Liver (tissue), 3 donors: Measurements from ENCODE around the gene CUEDC1.

Source experiments
- ATF3 ChIP-seq: IDR thresholded peaks from 2 replicates; pipeline ENCODE4 v1.6.1; 2016; ENCODE audit warnings: antibody characterized with exemption
- CTCF ChIP-seq: fragments of 150-350 bp; IDR thresholded peaks from 2 replicates; pipeline ENCODE4 v1.5.1; 2017; ENCODE audit warnings: improper control_type of control experiment, low read depth, low read length; ENCODE audit not compliant: missing input control
- EGR1 ChIP-seq, 2 donors: IDR thresholded peaks; 2 replicates each; pipeline ENCODE4 v1.6.1; 2016 to 2018; ENCODE audit warnings: antibody characterized with exemption in 2 of 2, low read depth in 2 of 2
- FOXA1 ChIP-seq: IDR thresholded peaks from 2 replicates; pipeline ENCODE4 v1.6.1; 2016; ENCODE audit warnings: antibody characterized with exemption
- GABPA ChIP-seq, 2 donors: IDR thresholded peaks in 1 of 2; conservative IDR thresholded peaks in 1 of 2; 2 replicates each; pipeline ENCODE4 v1.6.1; 2016; ENCODE audit warnings: antibody characterized with exemption in 2 of 2, mild to moderate bottlenecking in 1 of 2, moderate library complexity in 1 of 2
- HNF4G ChIP-seq: IDR thresholded peaks from 2 replicates; pipeline ENCODE4 v1.6.1; 2016; ENCODE audit warnings: antibody characterized with exemption
- JUND ChIP-seq, 2 donors: IDR thresholded peaks; 2 replicates each; pipeline ENCODE4 v1.6.1; 2016; ENCODE audit warnings: antibody characterized with exemption in 2 of 2
- MAX ChIP-seq: IDR thresholded peaks from 2 replicates; pipeline ENCODE4 v1.6.1; 2016; ENCODE audit warnings: antibody characterized with exemption
- REST ChIP-seq: IDR thresholded peaks from 2 replicates; pipeline ENCODE4 v1.6.1; 2016; ENCODE audit warnings: antibody characterized with exemption, mild to moderate bottlenecking
- RXRA ChIP-seq, 2 donors: IDR thresholded peaks; 2 replicates each; pipeline ENCODE4 v1.6.1; 2017 to 2018; ENCODE audit warnings: antibody characterized with exemption in 2 of 2, mild to moderate bottlenecking in 1 of 2
- SP1 ChIP-seq: IDR thresholded peaks from 2 replicates; pipeline ENCODE4 v1.6.1; 2018; ENCODE audit warnings: antibody characterized with exemption, mild to moderate bottlenecking
- TAF1 ChIP-seq: conservative IDR thresholded peaks from 2 replicates; pipeline ENCODE4 v1.6.1; 2016; ENCODE audit warnings: antibody characterized with exemption, mild to moderate bottlenecking
- YY1 ChIP-seq: IDR thresholded peaks from 2 replicates; pipeline ENCODE4 v1.6.1; 2016; ENCODE audit warnings: antibody characterized with exemption, mild to moderate bottlenecking
- ZBTB33 ChIP-seq: IDR thresholded peaks from 2 replicates; pipeline ENCODE4 v1.6.1; 2016; ENCODE audit warnings: antibody characterized with exemption
- donor health status: healthy.
- donor health status: healthy.

GRCh38 chr17:57915544-57915943 is 39.7 kb downstream of the CUEDC1 start:
- TF ChIP-seq JUND (IDR thresholded peaks at IDR 0.05), result no peak
- TF ChIP-seq CTCF, result no peak
- TF ChIP-seq TAF1, result no peak
- TF ChIP-seq ATF3, result no peak
- no peak for TF ChIP-seq MAX
- TF ChIP-seq FOXA1, result no peak
- no peak for TF ChIP-seq HNF4G
- no peak for TF ChIP-seq REST
- TF ChIP-seq EGR1 (IDR thresholded peaks at IDR 0.05; ENCODE audit: low read depth in 2 of 2), result no peak
- no peak for TF ChIP-seq ZBTB33
- no peak for TF ChIP-seq SP1
- TF ChIP-seq YY1, result no peak
- no peak for TF ChIP-seq GABPA (IDR thresholded peaks at IDR 0.05 in 1 of 2, conservative IDR thresholded peaks at IDR 0.05 in 1 of 2)
- no peak for TF ChIP-seq RXRA (IDR thresholded peaks at IDR 0.05)
